NCI-H748 (cell line): ENCODE results near the gene MDN1.
A peak's percentile ranks its signal among the peaks of the same experiment; 100 is the strongest.

Experiments used
- DNase-seq: peaks from one replicate; lab custom pipeline; 2025; ENCODE audit not compliant: unreplicated experiment; lab: John Stamatoyannopoulos, UW

MDN1 gene

GRCh38 chr6:89695667-89696066 is 123.9 kb downstream of the MDN1 start:
- DNase-seq, result no peak

GRCh38 chr6:89694428-89694827 is 125.2 kb downstream of the MDN1 start:
- DNase-seq, result no peak

- DNase-seq, result no peak
Measured at GRCh38 chr6:89693207-89693606, 126.4 kb downstream of the MDN1 start.

GRCh38 chr6:89692256-89692655 is 127.3 kb downstream of the MDN1 start:
- DNase-seq, result no peak

GRCh38 chr6:89690944-89691324 is 128.7 kb downstream of the MDN1 start:
- DNase-seq, result no peak

GRCh38 chr6:89689732-89690131 is 129.9 kb downstream of the MDN1 start:
- DNase-seq, result no peak

DNA sequence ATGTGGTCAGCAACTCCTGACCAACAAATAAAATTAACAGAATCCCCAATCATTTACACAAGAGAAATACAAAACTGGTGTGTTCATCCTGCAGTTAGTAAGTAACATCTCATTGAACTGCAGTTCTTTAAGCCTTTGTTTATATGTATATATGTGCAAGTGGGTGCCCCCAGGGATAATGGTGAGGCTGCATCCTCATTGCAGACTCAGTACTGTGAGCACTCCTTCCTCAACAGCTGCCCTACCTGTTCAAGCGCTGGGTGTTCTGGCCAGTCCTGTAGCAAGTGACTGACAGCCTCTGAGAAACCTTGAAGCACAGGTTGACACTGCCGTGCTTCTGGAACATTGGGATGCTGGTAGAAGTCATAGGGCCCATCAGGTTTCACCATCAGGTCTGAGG is 131.3 kb downstream of the MDN1 start:
- DNase-seq, result no peak

DNA sequence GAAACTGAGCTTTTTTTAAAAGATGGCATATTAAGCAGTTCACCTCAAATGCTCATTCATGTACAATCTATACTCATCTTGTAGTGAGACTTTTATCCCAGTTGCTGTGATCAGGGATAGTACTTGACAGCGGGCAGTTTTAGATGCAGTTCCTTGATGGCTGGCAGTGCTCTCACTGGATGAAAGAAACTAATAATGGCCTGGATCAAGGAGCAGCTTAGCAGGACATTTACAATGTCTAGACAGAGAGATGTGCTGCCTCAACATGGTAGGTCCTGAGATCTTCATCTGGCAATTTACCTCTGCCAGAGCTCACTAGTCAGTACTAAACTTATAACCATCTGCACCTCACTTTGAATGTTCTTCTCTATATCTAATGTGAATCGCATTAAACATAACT is 134.3 kb downstream of the MDN1 start:
- no peak for DNase-seq

- no peak for DNase-seq
Measured at GRCh38 chr6:89682991-89683390, 136.6 kb downstream of the MDN1 start.

- DNase-seq, result no peak
Measured at GRCh38 chr6:89681983-89682564, 137.5 kb downstream of the MDN1 start.

DNA sequence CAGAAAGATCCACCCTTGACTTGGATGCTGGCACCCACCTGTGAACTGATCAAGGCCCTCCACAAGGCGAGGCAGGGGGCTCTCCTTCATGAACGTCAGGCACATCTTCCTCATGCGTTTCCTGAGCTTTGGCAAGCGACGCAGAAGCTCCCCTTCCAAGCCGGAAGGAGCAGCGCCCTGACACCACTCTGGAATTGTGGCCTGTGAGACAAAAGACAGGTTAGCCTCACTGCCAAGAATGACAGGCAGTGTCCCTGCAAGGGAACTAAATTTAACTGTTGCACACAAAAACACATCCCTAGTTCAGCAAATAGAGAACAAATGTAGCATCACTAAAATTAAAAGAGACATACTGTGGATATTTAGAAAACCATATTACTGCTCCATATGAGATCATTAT is 139.0 kb downstream of the MDN1 start:
- no peak for DNase-seq

- DNase-seq, result peak; percentile 6
Measured at GRCh38 chr6:89680150-89680549, 139.4 kb downstream of the MDN1 start.

GRCh38 chr6:89679215-89680120 is 140.1 kb downstream of the MDN1 start:
- no peak for DNase-seq

GRCh38 chr6:89678531-89678930 is 141.1 kb downstream of the MDN1 start:
- no peak for DNase-seq

DNA sequence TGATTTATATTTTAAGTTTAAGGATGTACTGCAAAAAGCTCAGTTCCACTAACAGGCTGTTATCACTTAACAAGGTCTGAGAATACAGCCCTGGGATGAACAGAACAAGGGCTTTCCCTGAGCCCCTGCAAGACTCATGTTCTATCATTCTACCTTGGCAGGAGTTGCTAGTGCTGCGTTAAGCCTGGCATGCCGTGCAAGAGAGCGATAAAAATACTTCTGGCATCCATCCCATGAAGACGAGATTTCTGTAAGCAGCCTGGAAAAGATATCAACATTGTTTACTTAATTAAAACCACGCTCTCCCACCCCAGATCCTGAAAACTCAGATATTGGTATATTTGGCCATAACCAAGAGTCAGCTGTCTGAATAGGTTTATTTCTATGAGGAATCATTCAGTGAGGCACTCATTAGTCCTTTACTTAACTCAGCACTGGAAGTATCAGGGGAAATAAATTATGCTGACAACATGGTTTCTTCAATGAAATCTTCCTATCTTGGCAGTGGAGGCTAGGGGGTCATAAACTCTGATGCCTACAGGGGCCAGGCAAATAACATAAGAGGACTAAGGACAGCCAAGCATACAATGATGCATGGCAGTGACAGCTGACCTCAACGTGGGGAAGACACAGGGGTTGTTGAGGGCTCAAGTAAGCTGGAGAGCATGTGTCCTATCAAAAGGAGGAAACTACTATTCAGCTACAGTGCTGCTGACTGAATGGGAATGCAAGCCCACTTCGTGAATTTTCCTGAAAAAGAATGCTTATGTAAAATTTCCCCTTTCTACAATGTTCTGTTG is 143.4 kb downstream of the MDN1 start:
- DNase-seq, result no peak

DNA sequence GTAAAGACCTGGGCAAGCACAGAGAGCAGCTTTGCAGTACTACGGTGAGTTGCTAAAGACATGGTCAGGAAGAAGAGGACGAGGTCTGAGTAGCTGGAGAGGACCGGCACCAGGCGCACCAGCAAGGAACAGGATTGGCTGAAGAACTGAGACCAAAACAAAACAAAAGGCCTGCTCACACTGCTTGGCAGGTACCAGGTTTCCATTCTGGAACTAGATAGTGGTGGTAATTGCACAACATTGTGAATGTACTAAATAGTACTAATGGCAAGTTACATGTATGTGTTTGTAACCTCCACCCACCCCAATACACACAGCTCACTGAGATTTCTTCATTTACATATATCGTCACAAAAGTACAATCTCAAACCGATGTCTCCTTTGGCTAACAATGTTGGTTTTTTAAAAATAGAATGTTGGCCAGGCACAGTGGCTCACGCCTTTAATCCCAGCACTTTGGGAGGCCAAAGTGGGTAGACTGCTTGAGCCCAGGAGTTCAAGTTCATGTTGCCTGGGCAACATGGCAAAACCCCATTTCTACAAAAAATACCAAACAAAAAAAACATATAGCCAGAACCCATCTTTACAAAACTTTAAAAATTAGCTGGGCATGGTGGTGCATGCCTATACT is 148.5 kb downstream of the MDN1 start:
- DNase-seq, result no peak

DNA sequence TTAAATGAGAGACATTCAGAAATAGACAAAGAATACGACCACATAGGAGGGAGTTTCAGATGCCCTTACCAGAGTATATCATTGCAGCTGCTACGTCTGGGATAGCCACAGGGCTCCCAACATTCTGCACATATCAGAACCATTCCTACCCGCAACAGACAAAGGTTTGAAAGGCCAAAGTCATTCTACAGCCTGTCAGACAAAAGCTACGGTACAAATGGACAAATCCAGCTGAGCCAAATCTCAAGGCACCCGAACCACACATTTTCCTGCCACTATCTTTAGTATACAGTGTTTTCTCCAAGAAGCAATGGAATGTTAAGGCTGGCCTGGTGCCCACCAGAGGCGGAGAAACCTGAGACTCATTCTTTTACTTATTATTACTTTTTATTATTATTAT is 150.6 kb downstream of the MDN1 start:
- no peak for DNase-seq

DNA sequence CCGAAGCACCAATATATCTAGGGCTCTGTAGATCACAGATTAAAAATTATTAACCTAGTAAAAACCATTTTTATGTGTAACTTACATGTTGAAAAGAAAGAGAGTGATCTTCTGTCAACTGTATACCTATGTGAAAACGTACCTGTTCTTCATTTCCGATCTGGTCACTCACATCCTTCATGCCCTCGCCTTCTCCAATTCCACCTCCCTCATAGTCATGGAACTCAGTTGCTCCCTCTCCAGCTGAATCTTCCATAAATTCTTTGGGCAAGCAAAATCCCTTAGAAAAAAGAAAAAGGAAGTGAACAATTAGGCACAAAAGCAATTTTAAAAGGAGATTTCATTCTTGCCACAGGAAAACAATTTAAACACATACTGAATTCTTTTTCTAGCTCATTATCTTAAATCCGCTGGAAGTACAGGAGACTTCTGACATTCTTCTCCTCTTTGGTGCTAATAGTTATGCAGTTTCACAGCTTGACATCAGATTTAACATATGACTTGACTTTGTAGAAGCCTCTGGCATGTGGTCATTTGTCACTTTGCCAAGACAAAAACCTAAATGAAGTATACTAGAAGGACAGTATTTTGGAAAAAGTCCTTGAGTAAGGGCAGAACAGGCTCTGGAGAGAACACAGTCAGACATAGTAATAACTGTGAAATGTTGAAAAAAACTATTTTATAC is 151.6 kb downstream of the MDN1 start:
- DNase-seq, result no peak

GRCh38 chr6:89662659-89663223 is 156.9 kb downstream of the MDN1 start:
- no peak for DNase-seq

GRCh38 chr6:89661559-89661958 is 158.0 kb downstream of the MDN1 start:
- no peak for DNase-seq
